ENCODE data around the gene REC114.

DNA sequence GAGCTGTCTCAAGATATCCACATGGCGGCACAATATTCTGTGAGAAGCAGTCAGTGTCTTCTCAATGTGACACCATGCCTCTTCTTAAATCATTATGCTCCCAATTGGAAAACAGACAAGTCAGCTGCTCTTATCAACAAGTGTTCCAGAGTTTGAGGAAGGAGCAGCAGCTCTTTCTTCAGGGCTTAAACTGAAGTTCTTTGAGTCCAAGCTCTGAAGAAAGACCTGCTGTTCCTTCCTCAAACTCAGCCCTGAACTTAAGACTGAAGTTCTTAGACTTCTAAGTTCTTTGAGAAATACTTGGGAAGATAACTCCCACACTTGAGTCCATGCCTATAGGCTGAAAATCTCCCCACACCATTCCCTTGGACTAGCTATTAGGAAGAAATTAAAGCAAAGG, 146.8 kb downstream of the REC114 start:
- TF ChIP-seq HSF4 (CRISPR knock-in tag; IDR thresholded peaks at IDR 0.05; ENCODE audit: borderline replicate concordance): no peak
- no peak for TF ChIP-seq JUNB (CRISPR knock-in tag; conservative IDR thresholded peaks at IDR 0.05)
- no peak for TF ChIP-seq POLR2AphosphoS5 (IDR thresholded peaks at IDR 0.05; ENCODE audit: control insufficient read depth, insufficient read depth, low read depth, low read length)
- TF ChIP-seq MED1 (CRISPR knock-in tag; IDR thresholded peaks at IDR 0.05; ENCODE audit: borderline replicate concordance): no peak
- no peak for TF ChIP-seq SIN3A (IDR thresholded peaks at IDR 0.05; ENCODE audit: borderline replicate concordance in 2 of 2, control insufficient read depth in 1 of 2, low read depth in 2 of 2, low read length in 2 of 2)
- no peak for TF ChIP-seq ZBTB17 (CRISPR knock-in tag; IDR thresholded peaks at IDR 0.05)
- no peak for TF ChIP-seq TBP (optimal IDR thresholded peaks at IDR 0.05; ENCODE audit: low read depth, low read length)

All from K562 (cell line).